MM.1S (cell line): ENCODE results near the gene MRTFA.

Experiments
- EZH2 ChIP-seq: fragments of 300-600 bp; sonication (generic); optimal IDR thresholded peaks from 2 replicates; pipeline ENCODE3; 2017; ENCODE audit warnings: low read depth, mild to moderate bottlenecking, antibody characterized with exemption, low read length, mixed read lengths
- EZH2phosphoT487 ChIP-seq: fragments of 300-600 bp; sonication (generic); IDR thresholded peaks from 2 replicates; pipeline ENCODE4 v1.6.1; 2018; ENCODE audit warnings: antibody characterized with exemption, low read length
- TF ChIP-seq, protein P1 (sequence below): fragments of 300-600 bp; sonication (generic); IDR thresholded peaks from 2 replicates; pipeline ENCODE4 v1.5.1; 2016; ENCODE audit warnings: antibody characterized with exemption, low read length, mixed read lengths

- TF ChIP-seq, protein P1, sequence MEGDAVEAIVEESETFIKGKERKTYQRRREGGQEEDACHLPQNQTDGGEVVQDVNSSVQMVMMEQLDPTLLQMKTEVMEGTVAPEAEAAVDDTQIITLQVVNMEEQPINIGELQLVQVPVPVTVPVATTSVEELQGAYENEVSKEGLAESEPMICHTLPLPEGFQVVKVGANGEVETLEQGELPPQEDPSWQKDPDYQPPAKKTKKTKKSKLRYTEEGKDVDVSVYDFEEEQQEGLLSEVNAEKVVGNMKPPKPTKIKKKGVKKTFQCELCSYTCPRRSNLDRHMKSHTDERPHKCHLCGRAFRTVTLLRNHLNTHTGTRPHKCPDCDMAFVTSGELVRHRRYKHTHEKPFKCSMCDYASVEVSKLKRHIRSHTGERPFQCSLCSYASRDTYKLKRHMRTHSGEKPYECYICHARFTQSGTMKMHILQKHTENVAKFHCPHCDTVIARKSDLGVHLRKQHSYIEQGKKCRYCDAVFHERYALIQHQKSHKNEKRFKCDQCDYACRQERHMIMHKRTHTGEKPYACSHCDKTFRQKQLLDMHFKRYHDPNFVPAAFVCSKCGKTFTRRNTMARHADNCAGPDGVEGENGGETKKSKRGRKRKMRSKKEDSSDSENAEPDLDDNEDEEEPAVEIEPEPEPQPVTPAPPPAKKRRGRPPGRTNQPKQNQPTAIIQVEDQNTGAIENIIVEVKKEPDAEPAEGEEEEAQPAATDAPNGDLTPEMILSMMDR = no peak
- TF ChIP-seq EZH2 (no peak), EZH2phosphoT487 (no peak)
Measured at GRCh38 chr22:40473703-40474102, 162.8 kb downstream of the MRTFA start.
